ENCODE results near the gene ALLC.

- TF ChIP-seq CTCF (IDR thresholded peaks at IDR 0.05 in 4 of 5, conservative IDR thresholded peaks at IDR 0.05 in 1 of 5): no peak
- no peak for TF ChIP-seq POLR2A (IDR thresholded peaks at IDR 0.05)
These were observed 8.4 kb upstream of the ALLC start for GRCh38 chr2:3649581-3649980.

Data from gastrocnemius medialis (tissue), 4 donors.